ENCODE results near the gene CTR9.

DNA sequence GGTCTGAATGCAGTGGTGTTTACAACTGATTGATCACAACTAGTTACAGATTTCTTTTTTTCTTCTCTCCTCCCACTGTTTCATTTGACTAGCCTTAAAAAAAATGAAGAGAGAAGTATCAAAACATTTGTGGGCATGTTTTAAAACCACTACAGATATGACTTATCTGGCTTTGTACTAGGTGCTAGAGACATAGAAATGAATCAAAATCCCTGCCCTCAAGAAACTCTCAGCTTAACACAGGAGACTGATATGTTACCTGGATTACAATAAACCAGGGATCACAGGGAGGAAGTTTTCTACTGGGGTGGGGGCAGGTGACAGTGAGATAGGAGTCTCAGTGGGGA is 25.2 kb upstream of the CTR9 start:
- TF ChIP-seq POLR2A (IDR thresholded peaks at IDR 0.05; ENCODE audit: low read length) (no peak), GATA1 (IDR thresholded peaks at IDR 0.05; ENCODE audit: low read depth, low read length) (no peak)
